WTC11 (cell line): ENCODE data around the gene SEC61A1. TPM values are rescaled to one million over a fixed set of nuclear protein-coding genes. Genes with fewer than 3 reads are reported as not detected.

Experiments used
- ATAC-seq: fragments of 200-7000 bp; cut with Tn5 transposase; 2 replicates; pipeline ENCODE4 v1.10.0; 2021; ENCODE audit warnings: mild to moderate bottlenecking, moderate library complexity
- CTCF ChIA-PET: fragments of 300-600 bp; sonication (Branson Sonifier 250); formaldehyde crosslinking; loops from one replicate; lab custom pipeline; 2021; ENCODE audit warnings: antibody characterized with exemption; lab: Charles Lee
- POLR2A ChIA-PET: fragments of 350-600 bp; sonication (Branson Sonifier 250); formaldehyde crosslinking; loops from one replicate; lab custom pipeline; 2021; ENCODE audit warnings: antibody characterized with exemption; lab: Charles Lee
- DNase-seq: peaks from one replicate; pipeline ENCODE4 v3.0.0; 2021; ENCODE audit warnings: low spot score
- H3K27ac Mint-ChIP-seq: 2 replicates; pipeline ENCODE4 v1.8.0; 2021; ENCODE audit warnings: mixed read lengths
- H3K27me3 Mint-ChIP-seq: 2 replicates; pipeline ENCODE4 v1.8.0; 2021; ENCODE audit warnings: low read depth, mild to moderate bottlenecking, moderate library complexity, mixed read lengths
- H3K36me3 Mint-ChIP-seq: 2 replicates; pipeline ENCODE4 v1.8.0; 2021; ENCODE audit warnings: mixed read lengths
- H3K4me1 Mint-ChIP-seq: 2 replicates; pipeline ENCODE4 v1.8.0; 2022; ENCODE audit warnings: mixed read lengths
- H3K4me3 Mint-ChIP-seq: 2 replicates; pipeline ENCODE4 v1.8.0; 2021; ENCODE audit warnings: mild to moderate bottlenecking, moderate library complexity, mixed read lengths
- H3K9me3 Mint-ChIP-seq: 2 replicates; pipeline ENCODE4 v1.8.0; 2021; ENCODE audit warnings: mixed read lengths
- ARID4B ChIP-seq: sonication (generic); formaldehyde crosslinking; IDR thresholded peaks from 2 replicates; pipeline ENCODE4 v1.8.0; 2023; ENCODE audit warnings: missing genetic modification reagents, mild to moderate bottlenecking, borderline replicate concordance
- ATF1 ChIP-seq: sonication (generic); formaldehyde crosslinking; IDR thresholded peaks from 2 replicates; pipeline ENCODE4 v1.8.1; 2023; ENCODE audit warnings: mild to moderate bottlenecking, moderate library complexity, missing genetic modification reagents
- ATF3 ChIP-seq: sonication (generic); formaldehyde crosslinking; conservative IDR thresholded peaks from 2 replicates; pipeline ENCODE4 v1.8.1; 2022; ENCODE audit warnings: mild to moderate bottlenecking, missing genetic modification reagents
- CREB1 ChIP-seq: sonication (generic); formaldehyde crosslinking; IDR thresholded peaks from 2 replicates; pipeline ENCODE4 v1.8.0; 2023; ENCODE audit warnings: mild to moderate bottlenecking, missing genetic modification reagents
- E2F1 ChIP-seq: sonication (generic); formaldehyde crosslinking; IDR thresholded peaks from 2 replicates; pipeline ENCODE4 v1.8.0; 2022; ENCODE audit warnings: mild to moderate bottlenecking, missing genetic modification reagents
- HMGXB4 ChIP-seq: sonication (generic); formaldehyde crosslinking; IDR thresholded peaks from 2 replicates; pipeline ENCODE4 v1.8.1; 2023; ENCODE audit warnings: mild to moderate bottlenecking, moderate library complexity, missing genetic modification reagents
- IRF1 ChIP-seq: sonication (generic); formaldehyde crosslinking; IDR thresholded peaks from 2 replicates; pipeline ENCODE4 v1.8.0; 2023; ENCODE audit warnings: missing genetic modification reagents
- JAZF1 ChIP-seq: fragments of 250-450 bp; sonication (Bioruptor Pico); IDR thresholded peaks from 2 replicates; pipeline ENCODE4 v1.9.0; 2021; ENCODE audit warnings: moderate library complexity, mild to moderate bottlenecking, inconsistent platforms
- KAT7 ChIP-seq: sonication (generic); formaldehyde crosslinking; IDR thresholded peaks from 2 replicates; pipeline ENCODE4 v1.8.1; 2023; ENCODE audit warnings: missing genetic modification reagents, mild to moderate bottlenecking, borderline replicate concordance
- MXD4 ChIP-seq: fragments of 250-450 bp; sonication (Bioruptor Pico); IDR thresholded peaks from 2 replicates; pipeline ENCODE4 v1.8.0; 2021; ENCODE audit warnings: mild to moderate bottlenecking, moderate library complexity, borderline replicate concordance
- NFATC4 ChIP-seq: fragments of 250-450 bp; sonication (Bioruptor Pico); IDR thresholded peaks from 2 replicates; pipeline ENCODE4 v1.9.0; 2021; ENCODE audit warnings: mild to moderate bottlenecking
- NFE2L1 ChIP-seq: sonication (generic); formaldehyde crosslinking; IDR thresholded peaks from 2 replicates; pipeline ENCODE4 v1.8.1; 2023; ENCODE audit warnings: missing genetic modification reagents
- NR1H2 ChIP-seq: sonication (generic); formaldehyde crosslinking; IDR thresholded peaks from 2 replicates; pipeline ENCODE4 v1.9.0; 2021; ENCODE audit warnings: mild to moderate bottlenecking, moderate library complexity, missing genetic modification reagents
- NR2C2 ChIP-seq: sonication (generic); formaldehyde crosslinking; IDR thresholded peaks from 2 replicates; pipeline ENCODE4 v1.8.0; 2022; ENCODE audit warnings: mild to moderate bottlenecking, missing genetic modification reagents
- PRRX2 ChIP-seq: fragments of 250-450 bp; sonication (Bioruptor Pico); IDR thresholded peaks from 2 replicates; pipeline ENCODE4 v1.8.0; 2021; ENCODE audit warnings: mild to moderate bottlenecking
- TEAD1 ChIP-seq: sonication (generic); formaldehyde crosslinking; IDR thresholded peaks from 2 replicates; pipeline ENCODE4 v1.8.0; 2022; ENCODE audit warnings: mild to moderate bottlenecking, missing genetic modification reagents
- TEAD4 ChIP-seq: sonication (generic); formaldehyde crosslinking; IDR thresholded peaks from 2 replicates; pipeline ENCODE4 v1.8.0; 2022; ENCODE audit warnings: mild to moderate bottlenecking, missing genetic modification reagents
- ZBTB21 ChIP-seq: sonication (generic); formaldehyde crosslinking; IDR thresholded peaks from 2 replicates; pipeline ENCODE4 v1.8.1; 2023; ENCODE audit warnings: mild to moderate bottlenecking, missing genetic modification reagents, borderline replicate concordance
- ZNF138 ChIP-seq: sonication (generic); formaldehyde crosslinking; conservative IDR thresholded peaks from 2 replicates; pipeline ENCODE4 v1.8.1; 2022; ENCODE audit warnings: mild to moderate bottlenecking, moderate library complexity, missing genetic modification reagents
- ZNF219 ChIP-seq: sonication (generic); formaldehyde crosslinking; IDR thresholded peaks from 2 replicates; pipeline ENCODE4 v1.8.0; 2023; ENCODE audit warnings: missing genetic modification reagents, mild to moderate bottlenecking, borderline replicate concordance
- ZNF281 ChIP-seq: sonication (generic); formaldehyde crosslinking; IDR thresholded peaks from 2 replicates; pipeline ENCODE4 v1.8.0; 2023; ENCODE audit warnings: mild to moderate bottlenecking, missing genetic modification reagents
- ZNF425 ChIP-seq: fragments of 250-450 bp; sonication (Bioruptor Pico); conservative IDR thresholded peaks from 2 replicates; pipeline ENCODE4 v1.9.0; 2021; ENCODE audit warnings: mild to moderate bottlenecking
- ZNF512 ChIP-seq: sonication (generic); formaldehyde crosslinking; IDR thresholded peaks from 2 replicates; pipeline ENCODE4 v1.8.1; 2022; ENCODE audit warnings: missing genetic modification reagents, borderline replicate concordance
- total RNA-seq: library from RNA; stranded (reverse); gene quantifications from 3 replicates; pipeline ENCODE4 v1.2.3, GENCODE V29; 2021

The SEC61A1 gene
- total RNA-seq, 1 experiment from 2014 or later, result 152 TPM

GRCh38 chr3:128100161-128100560 is 47.9 kb downstream of the SEC61A1 start (continued):
- TF ChIP-seq JAZF1 (no peak), ATF1 (CRISPR knock-in tag) (no peak), NFE2L1 (CRISPR knock-in tag) (no peak), TEAD1 (CRISPR knock-in tag) (no peak), TEAD4 (CRISPR knock-in tag) (no peak), NFATC4 (CRISPR knock-in tag) (no peak), ATF3 (no peak), ZNF512 (no peak), CREB1 (CRISPR knock-in tag) (no peak)
- TF ChIP-seq, all 79 proteins: peak for 0

GRCh38 chr3:128100638-128101037 is 48.4 kb downstream of the SEC61A1 start:
- ATAC-seq (no peak), DNase-seq (no peak)
- H3K4me1 Mint-ChIP-seq, result peaks cover 68% of the 10 kb centered on the region
- no peak overlapping the region for H3K4me3 Mint-ChIP-seq
- H3K27me3 Mint-ChIP-seq, result no peaks in the 10 kb centered on the region
- peaks cover 89% of the 10 kb centered on the region for H3K36me3 Mint-ChIP-seq
- POLR2A ChIA-PET, result no interaction called here
- peak overlapping the region; percentile 93 for H3K27ac Mint-ChIP-seq
- no peaks in the 10 kb centered on the region for H3K9me3 Mint-ChIP-seq
- CTCF ChIA-PET, result interaction anchor here (1.1 to 1.8 kb wide), 3 partner anchors 25 to 397 kb away, joined by 3 to 7 read pairs (median 5); no protein-coding TSS in a partner anchor
- no peak for TF ChIP-seq IRF1 (CRISPR knock-in tag)
- TF ChIP-seq E2F1 (CRISPR knock-in tag), result no peak
- TF ChIP-seq ZNF219, result no peak
- TF ChIP-seq ZNF425, result no peak
- TF ChIP-seq NFATC4 (CRISPR knock-in tag), result no peak
- TF ChIP-seq PRRX2 (CRISPR knock-in tag), result no peak
- TF ChIP-seq ZBTB21 (CRISPR knock-in tag), result no peak
- no peak for TF ChIP-seq ARID4B (CRISPR knock-in tag)
- TF ChIP-seq NR2C2 (CRISPR knock-in tag), result no peak
- TF ChIP-seq ZNF138 (CRISPR knock-in tag), result no peak
- TF ChIP-seq HMGXB4 (CRISPR knock-in tag), result no peak
- no peak for TF ChIP-seq ZNF281
- TF ChIP-seq MXD4 (CRISPR knock-in tag), result no peak
- TF ChIP-seq NR1H2 (CRISPR knock-in tag), result no peak
- no peak for TF ChIP-seq TEAD4 (CRISPR knock-in tag)
- TF ChIP-seq KAT7 (CRISPR knock-in tag), result no peak
